Superior temporal gyrus (tissue), 1 donor: ENCODE results near the gene TRERF1.
"Not testable (repeated sequence)": the region's sequence is repeated elsewhere in the genome, so short reads cannot be mapped to it uniquely, and the experiment has no call there.

Source experiments
- DNase-seq: peaks from one replicate; pipeline ENCODE4 v3.0.0-alpha.2; 2016; ENCODE audit errors: extremely low spot score

TRERF1 gene

GRCh38 chr6:42449917-42450476, 1.7 kb downstream of the TRERF1 start:
- DNase-seq, result no peak

DNA sequence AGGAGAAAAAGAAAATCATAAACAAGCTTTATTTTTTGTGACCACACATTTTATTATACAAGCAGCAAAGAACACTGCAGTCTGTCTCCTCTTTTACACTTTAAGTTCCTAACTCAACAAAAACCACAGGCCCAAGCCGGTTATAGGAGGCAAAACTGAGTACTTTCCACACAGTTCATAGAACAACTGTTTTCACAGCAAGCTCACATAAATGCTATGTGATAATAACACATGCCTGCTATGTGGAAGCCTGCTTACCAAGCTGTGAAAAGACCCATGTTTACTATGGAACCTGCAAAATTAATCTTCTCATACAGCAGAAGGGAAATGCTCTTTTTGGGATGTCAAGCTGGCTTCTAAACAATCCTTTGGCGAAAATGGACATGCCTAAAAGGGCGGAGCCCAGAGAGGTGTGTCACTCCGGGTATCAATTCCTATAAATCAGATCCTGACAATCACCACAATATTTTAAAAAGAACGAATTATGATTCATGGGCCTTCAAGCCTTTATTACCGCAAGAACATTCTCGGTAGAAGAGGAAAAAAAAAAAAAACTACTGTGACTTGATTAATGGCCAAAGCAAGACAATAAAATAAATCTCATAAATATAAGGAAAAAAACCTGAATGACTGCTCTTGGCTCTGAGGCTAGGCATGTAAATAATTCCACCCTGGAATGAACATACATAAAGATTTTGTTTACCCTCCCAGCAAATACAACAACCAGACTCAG, 2.6 kb downstream of the TRERF1 start:
- no peak for DNase-seq

GRCh38 chr6:42448391-42448790, 3.3 kb downstream of the TRERF1 start:
- DNase-seq, result no peak

DNA sequence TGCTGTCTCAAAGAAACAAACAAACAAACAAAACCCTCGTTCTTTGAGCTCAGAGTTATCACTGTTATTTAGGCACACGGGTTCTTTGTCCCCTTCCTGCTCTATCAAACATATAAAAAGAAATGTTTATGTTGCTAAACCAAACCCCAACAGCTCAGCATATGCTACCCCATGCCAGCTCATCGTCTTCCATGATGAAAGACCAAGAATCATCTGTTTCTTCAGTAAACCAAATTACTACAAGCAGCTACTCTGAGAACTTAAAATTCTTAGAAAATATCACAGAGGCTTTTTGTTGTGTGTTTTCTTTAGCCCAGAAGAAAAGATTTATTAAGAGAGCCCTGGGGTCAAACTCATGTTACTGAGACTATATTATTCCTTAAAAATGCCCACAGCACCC, 4.7 kb downstream of the TRERF1 start:
- no peak for DNase-seq

DNA sequence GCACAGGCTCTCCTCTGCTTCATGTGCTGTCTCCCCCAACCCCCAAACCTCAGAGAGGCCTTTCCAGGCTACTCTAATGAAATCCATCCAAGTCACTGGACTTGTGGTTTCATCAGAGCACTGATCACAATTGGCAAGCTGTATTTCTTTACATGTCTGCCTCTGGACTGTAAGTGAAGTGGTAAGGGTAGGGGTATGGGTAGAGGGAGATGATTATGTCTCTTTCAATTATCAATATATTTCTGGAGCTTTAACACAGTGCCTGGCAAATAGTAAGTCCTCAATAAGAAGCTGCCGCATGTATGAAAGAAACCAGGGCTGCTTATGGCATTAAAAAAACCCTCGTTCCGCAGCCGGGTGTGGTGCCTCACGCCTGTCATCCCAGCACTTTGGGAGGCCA, 5.4 kb downstream of the TRERF1 start:
- DNase-seq, result no peak

DNA sequence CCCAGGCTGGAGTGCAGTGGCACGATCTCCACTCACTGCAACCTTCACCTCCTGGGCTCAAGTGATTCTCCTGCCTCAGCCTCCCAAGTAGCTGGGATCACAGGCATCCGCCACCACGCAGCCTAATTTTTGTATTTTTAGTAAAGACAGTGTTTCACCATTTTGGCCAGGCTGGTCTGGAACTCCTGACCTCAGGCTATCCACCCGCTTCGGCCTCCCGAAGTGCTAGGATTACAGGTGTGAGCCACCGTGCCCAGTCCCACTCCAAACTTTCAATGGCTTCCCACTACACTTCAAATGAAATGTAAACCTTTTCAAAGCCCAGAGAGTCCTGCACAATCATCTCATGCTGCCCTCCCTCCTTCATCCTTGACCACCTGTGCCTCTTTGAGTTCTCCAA, 5.8 kb downstream of the TRERF1 start:
- not testable (repeated sequence) for DNase-seq

GRCh38 chr6:42443312-42444060, 8.2 kb downstream of the TRERF1 start:
- no peak for DNase-seq

- no peak for DNase-seq
Measured at GRCh38 chr6:42441697-42442081, 10.0 kb downstream of the TRERF1 start.

- DNase-seq, result no peak
Measured at GRCh38 chr6:42440778-42441696, 10.7 kb downstream of the TRERF1 start.

DNA sequence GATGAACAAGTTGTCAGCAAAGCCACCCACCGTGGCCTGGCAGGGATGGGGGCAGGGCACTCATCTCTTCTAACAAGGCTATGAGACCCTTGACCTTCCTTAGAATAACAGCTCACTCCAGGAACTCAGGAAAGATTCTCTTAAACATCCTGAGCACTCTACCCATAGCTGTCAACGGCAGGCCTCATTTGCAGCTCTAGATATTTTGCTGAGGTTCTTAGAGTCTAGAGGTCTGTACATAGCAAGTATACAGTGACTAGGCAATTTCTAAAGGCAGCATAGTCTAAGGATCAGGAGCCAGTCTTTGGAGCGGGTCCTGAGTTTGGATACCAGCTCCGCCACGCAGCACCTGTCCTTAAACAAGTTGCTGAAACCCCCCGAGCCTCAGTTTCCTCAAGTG, 11.7 kb downstream of the TRERF1 start:
- no peak for DNase-seq

DNA sequence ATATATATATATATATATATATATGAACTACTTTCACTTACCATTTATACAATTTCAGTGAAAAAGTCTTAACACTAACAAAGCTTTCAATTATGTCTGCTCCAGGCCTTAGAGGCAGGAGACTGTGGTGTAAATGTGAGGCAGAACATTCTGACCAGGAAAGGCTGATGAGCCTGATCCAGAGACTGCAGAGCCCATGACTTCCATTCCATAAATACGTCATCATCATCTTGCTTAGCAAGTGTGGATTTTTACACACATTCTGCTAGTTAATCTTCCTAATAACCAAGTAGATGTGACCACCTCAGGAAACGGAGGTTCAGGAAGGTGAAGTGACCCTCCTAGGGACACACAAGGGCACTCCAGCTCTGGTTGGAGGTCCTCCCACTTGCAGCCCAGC, 14.9 kb downstream of the TRERF1 start:
- DNase-seq, result no peak

DNA sequence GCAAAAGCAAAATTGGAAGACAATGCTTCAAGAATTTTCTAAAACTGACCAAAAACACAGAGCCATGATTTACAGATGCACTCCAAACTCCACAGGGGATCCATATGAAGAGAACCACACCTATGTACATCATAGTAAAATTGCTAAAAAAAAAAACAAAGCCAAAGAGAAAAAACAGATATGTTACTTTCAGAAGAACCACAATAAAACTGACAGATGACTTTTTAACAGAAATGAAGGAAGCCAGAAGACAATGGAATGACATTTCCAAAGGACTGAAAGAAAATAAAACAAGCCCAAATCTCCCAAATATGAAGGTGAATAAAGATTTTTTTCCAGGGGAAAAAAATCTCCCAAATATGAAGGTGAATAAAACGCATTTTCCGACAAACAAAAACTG, 17.5 kb downstream of the TRERF1 start:
- no peak for DNase-seq

GRCh38 chr6:42433409-42433808, 18.3 kb downstream of the TRERF1 start:
- no peak for DNase-seq

DNA sequence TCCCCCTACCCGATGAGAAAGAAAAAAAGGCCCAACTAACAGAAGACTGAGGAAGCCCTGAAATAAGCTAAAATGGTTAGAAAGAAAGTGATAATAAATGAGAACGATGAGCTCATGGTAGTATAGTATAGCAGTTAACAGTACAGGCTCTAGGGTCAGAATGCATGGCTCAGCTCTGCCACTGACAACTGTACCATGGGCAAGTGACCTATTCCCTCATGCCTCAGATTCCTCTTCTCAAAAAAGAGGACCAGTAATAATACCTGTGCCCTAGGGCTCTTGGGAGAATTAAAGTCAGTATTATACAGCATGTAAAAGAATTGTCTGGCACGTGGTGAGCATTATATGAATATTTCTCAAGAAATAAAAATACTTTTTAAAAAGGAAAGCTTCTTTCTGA, 19.8 kb downstream of the TRERF1 start:
- DNase-seq, result no peak

- DNase-seq, result no peak
Measured at GRCh38 chr6:42431356-42431755, 20.4 kb downstream of the TRERF1 start.

- no peak for DNase-seq
Measured at GRCh38 chr6:42429836-42430235, 21.9 kb downstream of the TRERF1 start.

DNA sequence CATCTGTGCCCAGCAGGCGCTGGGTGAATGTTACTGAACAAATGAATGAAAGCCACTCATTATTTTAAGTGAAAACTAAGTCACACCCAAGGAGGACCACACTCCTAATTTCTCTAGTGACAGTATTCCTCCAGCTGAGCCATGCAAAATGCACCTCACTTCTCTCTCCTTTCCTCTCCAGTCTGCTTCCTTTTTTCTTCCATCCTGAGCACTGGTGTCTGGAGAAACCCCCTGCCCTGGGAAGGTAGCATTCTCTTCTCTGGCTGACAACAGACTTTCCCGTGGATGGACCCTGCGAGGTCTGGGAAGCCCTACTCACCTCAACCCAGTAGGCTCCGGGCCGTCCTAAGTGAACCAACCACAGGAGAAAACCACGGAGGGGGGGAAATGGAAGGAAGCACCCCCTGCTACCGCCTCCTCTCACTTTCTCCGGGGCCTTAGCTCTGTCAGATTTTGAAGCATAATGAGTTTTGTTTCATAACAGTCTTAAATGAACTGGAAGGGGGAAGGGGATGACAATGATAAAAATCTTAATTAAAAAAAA, 22.6 kb downstream of the TRERF1 start:
- DNase-seq, result no peak

DNA sequence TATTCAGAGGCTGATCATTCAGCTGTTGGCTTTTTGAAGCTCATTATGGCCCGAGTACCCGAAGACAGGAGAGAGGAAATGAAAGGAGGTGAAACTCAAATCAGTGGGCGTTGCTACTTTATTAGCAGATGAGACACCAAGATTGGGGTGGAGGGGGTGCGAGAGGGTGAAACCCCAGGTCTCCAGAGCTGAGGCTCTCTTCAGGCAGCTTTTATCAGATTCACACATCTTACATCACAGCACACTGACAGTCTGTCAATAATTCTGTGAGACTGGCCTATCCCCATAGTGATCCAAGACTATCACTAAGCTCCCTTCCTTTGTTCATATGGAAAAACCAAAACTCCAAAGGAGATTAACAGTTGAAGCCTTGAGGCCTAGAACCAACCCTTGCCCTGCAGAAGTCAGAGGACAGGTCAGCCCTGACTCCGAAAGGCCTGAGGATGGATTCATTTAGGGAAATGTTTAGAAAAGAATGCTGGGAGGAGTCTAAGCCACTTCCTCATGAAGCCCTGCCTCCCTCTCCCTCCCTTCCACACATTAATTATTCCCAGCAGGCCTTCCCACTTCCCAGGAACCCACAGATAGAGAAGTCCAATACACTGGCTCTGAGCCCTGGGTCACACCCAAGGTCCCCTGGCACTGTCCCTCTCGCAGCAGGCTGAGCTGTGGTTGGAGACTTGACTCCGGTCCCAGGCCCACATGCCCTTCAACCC, 23.2 kb downstream of the TRERF1 start:
- no peak for DNase-seq

- no peak for DNase-seq
Measured at GRCh38 chr6:42427871-42428270, 23.9 kb downstream of the TRERF1 start.

DNA sequence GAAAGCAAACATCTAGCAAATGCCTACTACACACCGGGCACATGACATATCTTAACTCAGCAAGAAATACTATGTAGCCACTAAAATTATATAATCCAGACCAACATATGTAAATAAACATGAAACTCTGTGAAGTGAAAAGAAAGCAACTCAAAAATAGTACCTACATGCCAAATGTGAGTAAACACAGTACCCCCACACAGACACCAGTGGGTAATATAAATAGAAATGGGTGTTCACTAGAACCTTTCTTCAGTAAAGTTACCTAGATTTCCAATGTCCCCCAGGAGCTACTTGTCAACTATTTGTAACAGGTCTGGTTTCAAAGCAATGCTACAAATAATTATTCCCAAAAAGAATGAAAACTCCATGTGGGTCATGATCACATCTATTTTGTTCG, 25.5 kb downstream of the TRERF1 start:
- DNase-seq, result no peak

- DNase-seq, result no peak
Measured at GRCh38 chr6:42424906-42425474, 26.7 kb downstream of the TRERF1 start.
